Heart left ventricle (tissue), 13 donors: ENCODE results near the gene CHCHD3.

ENCODE experiments used
- CTCF ChIP-seq, 12 donors: fragments of 200-600 bp; sonication (generic) in 4 of 12; IDR thresholded peaks; one replicate each; pipeline versions ENCODE4 v1.5.0 to v1.8.0; 2018 to 2022; ENCODE audit warnings: antibody characterized with exemption in 12 of 12, mild to moderate bottlenecking in 5 of 12
- POLR2A ChIP-seq, 2 donors: fragments of 450-650 bp; IDR thresholded peaks; one replicate each; pipeline ENCODE4 v1.6.1; 2017; ENCODE audit warnings: antibody characterized with exemption in 2 of 2, mild to moderate bottlenecking in 2 of 2, moderate library complexity in 2 of 2
- donor health status: ischemic (EF 13 %, LVEDD 7.1; RV severe dilation, severe dysfunction).
- donor health status: DM: no; HTN: yes; CAD: no.
- donor health status: DM: no; HTN: no; CAD: no.
- donor health status: ischemic (EF 25% LVEDD 6.9; RV normal size, moderate dysfunction).
- donor health status: ischemic (EF 25% LVEDD 5.7; RV mildly dilated, moderate dysfunction).
- donor health status: ischemic (EF 35%, LVEDD 5.7; RV mildly dilated, moderate dysfunction).
- donor health status: nonischemic (EF 11% LVEDD 7.7; RV severe dilation, severe dysfunction).
- donor health status: DM: yes; HTN: yes; CAD: no.
- donor health status: PGD.
- donor health status: ischemic (EF 29% LVEDD 5.4; RV normal size, mild dysfunction).
- donor health status: nonischemic (EF 23%, LVEDD 6.1; RV moderate dilation, normal function).

GRCh38 chr7:133050200-133050995 is 31.5 kb downstream of the CHCHD3 start:
- TF ChIP-seq CTCF (IDR thresholded peaks at IDR 0.05) (no peak), POLR2A (IDR thresholded peaks at IDR 0.05) (no peak)
